Esophagus muscularis mucosa (tissue), 4 donors: Measurements from ENCODE around the gene DNAJC16. TPM values are rescaled to one million over a fixed set of nuclear protein-coding genes. Genes with fewer than 3 reads are reported as not detected.

Source experiments
- DNase-seq: peaks from one replicate; pipeline ENCODE4 v3.0.0-alpha.2; 2017; ENCODE audit errors: extremely low spot score
- H3K27ac ChIP-seq, 4 donors: fragments of 200-600 bp; sonication (generic); replicated peaks in 1 of 4; 1 replicate in 3 of 4; 2 replicates in 1 of 4; pipeline ENCODE4 v1.5.1; 2016 to 2019; ENCODE audit warnings: mild to moderate bottlenecking in 1 of 4
- H3K27me3 ChIP-seq, 4 donors: fragments of 200-600 bp; sonication (generic); one replicate each; pipeline versions ENCODE4 v1.5.1 to v1.6.0; 2016 to 2019
- H3K36me3 ChIP-seq, 4 donors: fragments of 200-600 bp; sonication (generic); one replicate each; pipeline ENCODE4 v1.5.1; 2016 to 2019
- H3K4me1 ChIP-seq, 4 donors: fragments of 200-600 bp; sonication (generic); one replicate each; pipeline ENCODE4 v1.5.1; 2016 to 2019
- H3K4me3 ChIP-seq, 4 donors: fragments of 200-600 bp; sonication (generic); 1 replicate in 2 of 4; 2 replicates in 2 of 4; pipeline ENCODE4 v1.5.1; 2016 to 2019; ENCODE audit warnings: mild to moderate bottlenecking in 4 of 4, moderate library complexity in 1 of 4
- H3K9me3 ChIP-seq, 4 donors: fragments of 200-600 bp; sonication (generic); 1 replicate in 3 of 4; 2 replicates in 1 of 4; pipeline ENCODE4 v1.5.1; 2016 to 2019
- EP300 ChIP-seq: sonication (generic); formaldehyde crosslinking; IDR thresholded peaks from one replicate; pipeline ENCODE4 v1.6.1; 2017; ENCODE audit warnings: antibody characterized with exemption
- POLR2A ChIP-seq: fragments of 450-650 bp; IDR thresholded peaks from one replicate; pipeline ENCODE4 v1.6.1; 2017; ENCODE audit warnings: antibody characterized with exemption, moderate library complexity, mild to moderate bottlenecking, low read depth
- POLR2AphosphoS5 ChIP-seq, 2 donors: sonication (generic); formaldehyde crosslinking; IDR thresholded peaks; one replicate each; pipeline ENCODE4 v1.6.1; 2017; ENCODE audit warnings: antibody characterized with exemption in 2 of 2
- WGBS: methylation state at CpG from one replicate; pipeline ENCODE4 v1.1.5; 2018; 5-methylcytosine and 5-hydroxymethylcytosine counted together
- intact Hi-C: fragments of 100-400 bp; cut with DNase I; formaldehyde crosslinking; loops from one replicate; pipeline ENCODE4 v1.15.1; 2023
- total RNA-seq, 4 donors: library from RNA; depleted of rRNA; stranded (reverse); fragments of >200 nt; gene quantifications; one replicate each; pipeline versions ENCODE4 v1.1.0 to v1.2.1, GENCODE V29; 2016
- TF ChIP-seq, protein P1 (sequence below), 3 experiments: fragments of 200-600 bp in 2 of 3; fragments of 450-650 bp in 1 of 3; sonication (generic) in 2 of 3; IDR thresholded peaks; one replicate each; pipeline ENCODE4 v1.5.1; 2017 to 2019; ENCODE audit warnings: antibody characterized with exemption in 3 of 3, mild to moderate bottlenecking in 2 of 3, moderate library complexity in 1 of 3

The DNAJC16 gene
- total RNA-seq, 4 donors from 2014 or later: 12.0 to 13.0 (median 12.4) TPM

DNA sequence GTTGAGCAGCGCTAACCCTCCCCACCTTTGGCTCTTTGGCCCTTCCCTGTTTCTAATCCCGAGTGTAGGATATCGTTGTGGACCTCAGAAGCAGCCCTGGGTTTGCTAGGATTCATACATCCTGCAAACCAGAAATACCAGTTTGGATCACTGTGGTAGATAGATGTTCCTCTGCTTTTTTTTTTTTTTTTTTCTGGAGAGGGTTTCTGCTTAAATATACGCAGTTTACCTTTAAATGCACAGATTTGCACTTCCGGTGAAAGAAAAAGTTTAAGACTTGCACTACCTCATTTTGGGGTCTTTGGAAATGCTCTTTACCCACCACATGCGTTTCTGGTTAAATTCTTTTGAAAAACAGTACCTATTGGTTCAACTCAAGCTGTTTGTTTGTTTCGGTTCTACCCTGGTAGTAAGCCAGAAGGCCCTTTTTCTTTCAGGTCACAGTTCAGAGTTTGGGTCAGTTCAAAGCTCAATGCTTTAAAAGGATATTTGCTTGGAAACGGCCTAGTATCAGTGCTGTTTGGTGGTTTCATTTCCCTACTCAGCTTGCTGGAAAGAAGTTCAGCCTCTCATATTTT lies 91.5 kb downstream of the DNAJC16 start:
- peak overlapping the region; percentile 68 to 90 (median 82) for H3K4me3 ChIP-seq
- H3K9me3 ChIP-seq: no peaks in the 10 kb centered on the region
- intact Hi-C loops: loop anchor here (5.0 kb wide), 1 partner anchor 91 kb away; the partner anchor contains the start of gene DNAJC16
- WGBS: 2% methylated on average over 8 of the region's 8 CpGs
- TF ChIP-seq POLR2AphosphoS5 (IDR thresholded peaks at IDR 0.05) (no peak), EP300 (no peak), POLR2A (no peak)
- TF ChIP-seq, protein P1, sequence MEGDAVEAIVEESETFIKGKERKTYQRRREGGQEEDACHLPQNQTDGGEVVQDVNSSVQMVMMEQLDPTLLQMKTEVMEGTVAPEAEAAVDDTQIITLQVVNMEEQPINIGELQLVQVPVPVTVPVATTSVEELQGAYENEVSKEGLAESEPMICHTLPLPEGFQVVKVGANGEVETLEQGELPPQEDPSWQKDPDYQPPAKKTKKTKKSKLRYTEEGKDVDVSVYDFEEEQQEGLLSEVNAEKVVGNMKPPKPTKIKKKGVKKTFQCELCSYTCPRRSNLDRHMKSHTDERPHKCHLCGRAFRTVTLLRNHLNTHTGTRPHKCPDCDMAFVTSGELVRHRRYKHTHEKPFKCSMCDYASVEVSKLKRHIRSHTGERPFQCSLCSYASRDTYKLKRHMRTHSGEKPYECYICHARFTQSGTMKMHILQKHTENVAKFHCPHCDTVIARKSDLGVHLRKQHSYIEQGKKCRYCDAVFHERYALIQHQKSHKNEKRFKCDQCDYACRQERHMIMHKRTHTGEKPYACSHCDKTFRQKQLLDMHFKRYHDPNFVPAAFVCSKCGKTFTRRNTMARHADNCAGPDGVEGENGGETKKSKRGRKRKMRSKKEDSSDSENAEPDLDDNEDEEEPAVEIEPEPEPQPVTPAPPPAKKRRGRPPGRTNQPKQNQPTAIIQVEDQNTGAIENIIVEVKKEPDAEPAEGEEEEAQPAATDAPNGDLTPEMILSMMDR (IDR thresholded peaks at IDR 0.05): no peak
- H3K27me3 ChIP-seq: no peaks in the 10 kb centered on the region
- no peak for DNase-seq
- no peaks in the 10 kb centered on the region for H3K36me3 ChIP-seq
- H3K27ac ChIP-seq: peak overlapping the region; percentile 91 to 97 (median 95)
- peaks cover 45 to 59% (median 57%) of the 10 kb centered on the region in 4 donors for H3K4me1 ChIP-seq

- intact Hi-C loops: loop anchor here (5.0 kb wide), 1 partner anchor 92 kb away; the partner anchor contains the start of gene DNAJC16
- TF ChIP-seq EP300 (no peak), POLR2AphosphoS5 (IDR thresholded peaks at IDR 0.05) (peak in 1 of 2 donors; percentile 20)
- H3K27ac ChIP-seq: peak overlapping the region; percentile 91 to 97 (median 95)
- 75% methylated on average over 26 of the region's 26 CpGs for WGBS
- H3K4me3 ChIP-seq: peak overlapping the region; percentile 68 to 90 (median 82)
- no peak for DNase-seq
- H3K27me3 ChIP-seq: no peaks in the 10 kb centered on the region
- H3K9me3 ChIP-seq: no peaks in the 10 kb centered on the region
- peaks cover 45 to 65% (median 60%) of the 10 kb centered on the region in 4 donors for H3K4me1 ChIP-seq
- no peaks in the 10 kb centered on the region for H3K36me3 ChIP-seq
Measured at GRCh38 chr1:15618655-15619525, 92.2 kb downstream of the DNAJC16 start.

- Histone ChIP-seq H3K36me3 (no peaks in the 10 kb centered on the region), H3K27ac (peak overlapping the region; percentile 91 to 97 (median 95)), H3K9me3 (no peaks in the 10 kb centered on the region), H3K4me1 (peaks cover 45 to 76% (median 71%) of the 10 kb centered on the region in 4 donors), H3K27me3 (no peaks in the 10 kb centered on the region), H3K4me3 (no peak overlapping the region)
- WGBS: 59% methylated on average over 1 of the region's 1 CpG
- intact Hi-C loops: loop anchor here (5.0 kb wide), 1 partner anchor 67 kb away; no protein-coding TSS in a partner anchor
- DNase-seq: no peak
- TF ChIP-seq POLR2AphosphoS5 (IDR thresholded peaks at IDR 0.05): no peak
Measured at GRCh38 chr1:15620155-15620545, 93.5 kb downstream of the DNAJC16 start.

DNA sequence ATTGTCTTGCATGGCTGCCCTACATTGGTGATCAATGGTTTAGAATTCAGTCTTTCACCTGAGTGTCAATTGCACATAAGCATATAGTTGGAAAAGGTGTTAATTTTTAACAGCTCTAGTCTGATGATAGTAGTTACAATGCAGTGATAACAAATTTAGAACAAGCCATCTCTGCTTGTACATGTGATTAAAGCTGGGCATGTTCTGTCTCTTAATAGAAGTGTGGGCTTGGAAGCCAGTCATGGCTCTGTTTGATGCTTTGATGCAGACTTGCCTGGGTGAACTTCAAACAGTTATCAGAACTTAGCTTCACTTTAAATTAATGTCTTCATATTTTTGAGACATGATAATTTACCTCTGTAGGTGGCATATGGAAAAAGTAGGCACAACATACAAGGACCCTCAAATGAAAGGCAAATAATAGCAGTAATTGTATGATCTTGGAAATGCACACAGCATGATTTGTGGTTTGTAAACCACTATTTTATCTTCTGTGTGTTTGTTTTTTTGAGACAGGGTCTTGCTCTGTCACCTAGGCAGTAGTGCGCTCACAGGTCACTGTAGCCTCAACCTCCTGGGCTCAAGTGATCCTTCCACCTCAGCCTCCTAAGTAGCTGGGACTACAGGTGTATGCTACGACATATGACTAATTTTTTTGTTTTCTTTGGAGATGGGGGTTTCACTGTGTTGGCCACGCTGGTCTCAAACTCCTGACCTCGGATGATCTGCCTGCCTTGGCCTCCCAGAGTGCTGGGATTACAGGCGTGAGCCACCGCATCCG lies 94.4 kb downstream of the DNAJC16 start:
- DNase-seq: no peak
- Histone ChIP-seq H3K9me3 (no peaks in the 10 kb centered on the region), H3K27ac (no peak overlapping the region), H3K36me3 (no peaks in the 10 kb centered on the region), H3K27me3 (no peaks in the 10 kb centered on the region), H3K4me1 (peaks cover 45 to 76% (median 73%) of the 10 kb centered on the region in 4 donors), H3K4me3 (no peak overlapping the region)
- TF ChIP-seq, protein P1 (IDR thresholded peaks at IDR 0.05): no peak
- TF ChIP-seq POLR2AphosphoS5 (IDR thresholded peaks at IDR 0.05) (no peak), POLR2A (no peak), EP300 (no peak)
- 95% methylated on average over 7 of the region's 7 CpGs for WGBS
- intact Hi-C loops: loop anchor here (5.0 kb wide), 1 partner anchor 66 kb away; no protein-coding TSS in a partner anchor

- Histone ChIP-seq H3K36me3 (peaks cover 0 to 6% (median 2%) of the 10 kb centered on the region in 4 donors), H3K27ac (no peak overlapping the region), H3K4me1 (peaks cover 40 to 71% (median 68%) of the 10 kb centered on the region in 4 donors), H3K4me3 (no peak overlapping the region), H3K27me3 (no peaks in the 10 kb centered on the region), H3K9me3 (no peaks in the 10 kb centered on the region)
- TF ChIP-seq POLR2A: no peak
- TF ChIP-seq, protein P1 (IDR thresholded peaks at IDR 0.05): no peak
- TF ChIP-seq EP300: no peak
- TF ChIP-seq POLR2AphosphoS5 (IDR thresholded peaks at IDR 0.05): no peak
- 76% methylated on average over 5 of the region's 5 CpGs for WGBS
- no peak for DNase-seq
- intact Hi-C loops: loop anchor here (5.0 kb wide), 1 partner anchor 65 kb away; no protein-coding TSS in a partner anchor
Measured at GRCh38 chr1:15621975-15622374, 95.3 kb downstream of the DNAJC16 start.
